Osteoblast (primary cell): ENCODE data around the gene RTEL1. TPM values are rescaled to one million over a fixed set of nuclear protein-coding genes. Genes with fewer than 3 reads are reported as not detected.

Source experiments
- DNase-seq: peaks from one replicate; pipeline ENCODE4 v3.0.0; 2011; ENCODE audit warnings: low spot score, mixed read lengths; ENCODE audit not compliant: insufficient read length; ENCODE audit errors: missing footprints
- H2AFZ ChIP-seq: 2 replicates; pipeline ENCODE4 v1.6.0; 2011; ENCODE audit warnings: mild to moderate bottlenecking, low read length
- H3K27ac ChIP-seq: 2 replicates; pipeline ENCODE4 v1.5.1; 2011; ENCODE audit warnings: mild to moderate bottlenecking, low read depth, low read length, moderate library complexity
- H3K27me3 ChIP-seq: 2 replicates; pipeline ENCODE4 v1.6.0; 2012; ENCODE audit warnings: mild to moderate bottlenecking, control low read depth, inconsistent platforms, low read length, moderate library complexity; ENCODE audit not compliant: insufficient read depth
- H3K36me3 ChIP-seq: 2 replicates; pipeline ENCODE4 v1.5.1; 2011; ENCODE audit warnings: mild to moderate bottlenecking, low read length, control low read depth, moderate library complexity; ENCODE audit not compliant: insufficient read depth
- H3K4me1 ChIP-seq: 2 replicates; pipeline ENCODE4 v1.5.1; 2011; ENCODE audit warnings: mild to moderate bottlenecking, low read length, control low read depth, moderate library complexity; ENCODE audit not compliant: insufficient read depth
- H3K4me2 ChIP-seq: 2 replicates; pipeline ENCODE4 v1.6.0; 2011; ENCODE audit warnings: mild to moderate bottlenecking, low read length; ENCODE audit not compliant: insufficient read depth
- H3K4me3 ChIP-seq: fragments of 200-600 bp; sonication (generic); 3 replicates; pipeline ENCODE4 v1.5.1; 2012; ENCODE audit warnings: mild to moderate bottlenecking, low read length, inconsistent platforms; ENCODE audit not compliant: insufficient read depth
- H3K79me2 ChIP-seq: 2 replicates; pipeline ENCODE4 v1.6.0; 2012; ENCODE audit warnings: mild to moderate bottlenecking, low read length, control low read depth, inconsistent platforms; ENCODE audit not compliant: insufficient read depth
- H3K9me3 ChIP-seq: 2 replicates; pipeline ENCODE4 v1.5.1; 2011; ENCODE audit warnings: low read depth, low read length, control low read depth
- H4K20me1 ChIP-seq: 2 replicates; pipeline ENCODE4 v1.6.0; 2012; ENCODE audit warnings: mild to moderate bottlenecking, low read length, control low read depth; ENCODE audit not compliant: insufficient read depth
- CTCF ChIP-seq: IDR thresholded peaks from 2 replicates; pipeline ENCODE4 v1.5.1; 2011; ENCODE audit warnings: mild to moderate bottlenecking, low read depth, low read length, moderate library complexity; ENCODE audit errors: extremely low read depth
- total RNA-seq: library from RNA; depleted of rRNA; stranded (reverse); fragments of >200 nt; gene quantifications from 2 replicates; pipeline ENCODE4 v1.2.3, GENCODE V29; 2012

The RTEL1 gene
- total RNA-seq, 1 donor: 10.9 TPM

GRCh38 chr20:63620991-63621390 lies 37.1 kb upstream of the RTEL1 start:
- no peaks in the 10 kb centered on the region for H3K27me3 ChIP-seq
- H3K4me1 ChIP-seq: peaks cover 4% of the 10 kb centered on the region
- DNase-seq: no peak
- no peaks in the 10 kb centered on the region for H3K9me3 ChIP-seq
- no peak overlapping the region for H3K27ac ChIP-seq
- peaks cover 14% of the 10 kb centered on the region for H4K20me1 ChIP-seq
- peaks cover 78% of the 10 kb centered on the region for H3K79me2 ChIP-seq
- no peak overlapping the region for H2AFZ ChIP-seq
- peaks cover 11% of the 10 kb centered on the region for H3K36me3 ChIP-seq
- TF ChIP-seq CTCF: no peak
- H3K4me3 ChIP-seq: no peak overlapping the region
- H3K4me2 ChIP-seq: no peak overlapping the region

GRCh38 chr20:63622096-63622495 lies 36.0 kb upstream of the RTEL1 start:
- Histone ChIP-seq H3K9me3 (no peaks in the 10 kb centered on the region), H4K20me1 (peaks cover 14% of the 10 kb centered on the region), H3K27me3 (no peaks in the 10 kb centered on the region), H3K27ac (no peak overlapping the region), H2AFZ (no peak overlapping the region), H3K79me2 (peaks cover 77% of the 10 kb centered on the region), H3K4me3 (no peak overlapping the region), H3K4me2 (no peak overlapping the region), H3K36me3 (peaks cover 2% of the 10 kb centered on the region), H3K4me1 (peaks cover 4% of the 10 kb centered on the region)
- TF ChIP-seq CTCF: no peak
- no peak for DNase-seq

GRCh38 chr20:63622732-63623131 lies 35.4 kb upstream of the RTEL1 start:
- Histone ChIP-seq H3K36me3 (no peaks in the 10 kb centered on the region), H3K27me3 (no peaks in the 10 kb centered on the region), H3K4me3 (no peak overlapping the region), H3K79me2 (peaks cover 80% of the 10 kb centered on the region), H2AFZ (no peak overlapping the region), H3K9me3 (no peaks in the 10 kb centered on the region), H3K4me2 (no peak overlapping the region), H3K4me1 (peaks cover 4% of the 10 kb centered on the region), H4K20me1 (peaks cover 14% of the 10 kb centered on the region), H3K27ac (no peak overlapping the region)
- DNase-seq: peak; percentile 34
- no peak for TF ChIP-seq CTCF

GRCh38 chr20:63624486-63624885 lies 33.6 kb upstream of the RTEL1 start:
- Histone ChIP-seq H3K36me3 (no peaks in the 10 kb centered on the region), H3K27ac (no peak overlapping the region), H3K79me2 (peaks cover 76% of the 10 kb centered on the region), H3K4me2 (no peak overlapping the region), H2AFZ (no peak overlapping the region), H3K4me1 (peaks cover 12% of the 10 kb centered on the region), H3K4me3 (no peak overlapping the region), H3K27me3 (no peaks in the 10 kb centered on the region), H4K20me1 (peaks cover 8% of the 10 kb centered on the region), H3K9me3 (no peaks in the 10 kb centered on the region)
- TF ChIP-seq CTCF: no peak
- no peak for DNase-seq
